Measurements from ENCODE around the gene AP2A2. TPM values are rescaled to one million over a fixed set of nuclear protein-coding genes. Genes with fewer than 3 reads are reported as not detected.

Gene AP2A2
- total RNA-seq, 1 donor from 2014 or later, result 58.7 TPM

DNA sequence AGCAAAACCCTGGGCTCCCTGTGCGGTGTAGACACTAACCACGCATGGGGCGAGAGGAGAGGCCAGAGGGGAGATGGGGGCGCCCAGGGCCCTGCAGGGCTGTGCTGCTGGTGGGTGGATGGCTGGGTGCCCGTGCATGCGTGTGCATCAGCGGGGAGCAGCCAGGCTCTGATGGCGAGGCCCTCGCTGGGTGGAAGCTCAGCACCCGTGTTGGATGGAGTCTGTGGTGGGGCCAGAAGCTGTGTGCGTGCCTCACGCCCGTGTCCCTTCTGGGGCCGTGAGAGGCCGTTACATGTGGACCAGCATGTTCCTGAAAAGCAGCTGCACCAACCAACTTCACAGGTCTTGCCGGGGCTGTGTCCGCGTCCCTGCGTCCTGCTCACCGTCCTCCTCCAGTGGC is 77.5 kb downstream of the AP2A2 start:
- H3K36me3 ChIP-seq, result peaks cover 0 to 53% of the 10 kb centered on the region in 2 donors

DNA sequence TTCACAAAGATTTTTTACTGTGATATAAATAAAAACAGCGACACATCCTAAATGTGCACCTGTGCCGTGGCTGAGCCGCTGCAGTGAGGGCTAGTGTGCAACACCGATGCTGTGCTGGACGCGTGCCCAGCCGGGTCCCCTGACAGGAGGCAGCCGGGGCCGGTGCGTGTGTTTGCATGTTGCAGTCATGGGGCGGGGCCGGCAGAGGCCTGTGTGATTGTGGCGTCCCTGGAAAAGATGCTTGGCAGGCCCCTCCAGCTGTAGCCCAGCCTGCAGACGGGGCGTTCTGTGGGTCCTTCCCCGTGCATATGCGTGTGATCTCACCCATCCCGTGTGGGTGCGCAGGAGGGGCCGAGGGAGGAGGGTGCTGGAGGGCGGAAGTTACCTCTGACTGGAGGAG is 80.3 kb downstream of the AP2A2 start:
- peaks cover 0 to 68% of the 10 kb centered on the region in 2 donors for H3K36me3 ChIP-seq
- no peak overlapping the region for H3K27ac ChIP-seq
- no peaks in the 10 kb centered on the region for H3K9me3 ChIP-seq
- intact Hi-C loops (cut with DNase I), result no loop called here
- no peak overlapping the region for H3K4me3 ChIP-seq
- no peak for DNase-seq (ENCODE audit: extremely low spot score in 2 of 2)
- H3K27me3 ChIP-seq, result no peaks in the 10 kb centered on the region
- TF ChIP-seq POLR2AphosphoS5 (IDR thresholded peaks at IDR 0.05; ENCODE audit: insufficient read depth in 1 of 2, low read depth in 1 of 2), result no peak
- TF ChIP-seq, protein P1, sequence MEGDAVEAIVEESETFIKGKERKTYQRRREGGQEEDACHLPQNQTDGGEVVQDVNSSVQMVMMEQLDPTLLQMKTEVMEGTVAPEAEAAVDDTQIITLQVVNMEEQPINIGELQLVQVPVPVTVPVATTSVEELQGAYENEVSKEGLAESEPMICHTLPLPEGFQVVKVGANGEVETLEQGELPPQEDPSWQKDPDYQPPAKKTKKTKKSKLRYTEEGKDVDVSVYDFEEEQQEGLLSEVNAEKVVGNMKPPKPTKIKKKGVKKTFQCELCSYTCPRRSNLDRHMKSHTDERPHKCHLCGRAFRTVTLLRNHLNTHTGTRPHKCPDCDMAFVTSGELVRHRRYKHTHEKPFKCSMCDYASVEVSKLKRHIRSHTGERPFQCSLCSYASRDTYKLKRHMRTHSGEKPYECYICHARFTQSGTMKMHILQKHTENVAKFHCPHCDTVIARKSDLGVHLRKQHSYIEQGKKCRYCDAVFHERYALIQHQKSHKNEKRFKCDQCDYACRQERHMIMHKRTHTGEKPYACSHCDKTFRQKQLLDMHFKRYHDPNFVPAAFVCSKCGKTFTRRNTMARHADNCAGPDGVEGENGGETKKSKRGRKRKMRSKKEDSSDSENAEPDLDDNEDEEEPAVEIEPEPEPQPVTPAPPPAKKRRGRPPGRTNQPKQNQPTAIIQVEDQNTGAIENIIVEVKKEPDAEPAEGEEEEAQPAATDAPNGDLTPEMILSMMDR (IDR thresholded peaks at IDR 0.05), result no peak
- TF ChIP-seq POLR2A (IDR thresholded peaks at IDR 0.05), result no peak
- no peaks in the 10 kb centered on the region for H3K4me1 ChIP-seq

More for the DNA sequence above, 77.5 kb downstream of the AP2A2 start:
- TF ChIP-seq POLR2A (IDR thresholded peaks at IDR 0.05) (no peak), POLR2AphosphoS5 (IDR thresholded peaks at IDR 0.05; ENCODE audit: insufficient read depth in 1 of 2, low read depth in 1 of 2) (no peak)
- TF ChIP-seq, protein P1 (IDR thresholded peaks at IDR 0.05), result no peak
- Histone ChIP-seq H3K4me1 (no peaks in the 10 kb centered on the region), H3K9me3 (no peaks in the 10 kb centered on the region), H3K27ac (no peak overlapping the region), H3K27me3 (no peaks in the 10 kb centered on the region), H3K4me3 (no peak overlapping the region)
- no peak for DNase-seq (ENCODE audit: extremely low spot score in 2 of 2)
- intact Hi-C loops (cut with DNase I), result no loop called here

DNA sequence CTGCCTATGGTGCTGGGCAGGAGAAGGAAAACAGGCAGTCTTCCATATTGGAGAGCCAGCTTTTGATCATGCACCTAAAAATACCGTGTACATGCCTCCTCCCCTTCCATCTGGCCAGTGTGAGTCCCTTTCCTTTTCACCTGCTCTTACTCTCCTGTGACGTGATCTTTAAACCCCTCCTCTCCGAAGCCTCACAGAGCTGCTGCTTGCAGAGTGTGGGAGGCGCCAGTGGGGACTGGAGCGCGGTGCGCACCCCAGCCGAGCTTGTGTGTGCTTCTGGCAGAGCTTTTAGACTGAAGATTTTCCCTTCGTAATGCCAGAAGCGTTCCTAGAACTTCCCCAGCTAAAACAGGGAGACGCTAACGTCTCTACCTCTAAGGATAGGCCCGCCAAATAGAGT is 81.1 kb downstream of the AP2A2 start:
- no peak overlapping the region for H3K4me3 ChIP-seq
- no peaks in the 10 kb centered on the region for H3K27me3 ChIP-seq
- H3K4me1 ChIP-seq, result no peaks in the 10 kb centered on the region
- DNase-seq (ENCODE audit: extremely low spot score in 2 of 2), result no peak
- peaks cover 0 to 73% of the 10 kb centered on the region in 2 donors for H3K36me3 ChIP-seq
- no peak overlapping the region for H3K27ac ChIP-seq
- no peak for TF ChIP-seq POLR2AphosphoS5 (IDR thresholded peaks at IDR 0.05; ENCODE audit: insufficient read depth in 1 of 2, low read depth in 1 of 2)
- TF ChIP-seq POLR2A (IDR thresholded peaks at IDR 0.05), result no peak
- TF ChIP-seq, protein P1 (IDR thresholded peaks at IDR 0.05), result no peak
- intact Hi-C loops (cut with DNase I), result no loop called here
- no peaks in the 10 kb centered on the region for H3K9me3 ChIP-seq

DNA sequence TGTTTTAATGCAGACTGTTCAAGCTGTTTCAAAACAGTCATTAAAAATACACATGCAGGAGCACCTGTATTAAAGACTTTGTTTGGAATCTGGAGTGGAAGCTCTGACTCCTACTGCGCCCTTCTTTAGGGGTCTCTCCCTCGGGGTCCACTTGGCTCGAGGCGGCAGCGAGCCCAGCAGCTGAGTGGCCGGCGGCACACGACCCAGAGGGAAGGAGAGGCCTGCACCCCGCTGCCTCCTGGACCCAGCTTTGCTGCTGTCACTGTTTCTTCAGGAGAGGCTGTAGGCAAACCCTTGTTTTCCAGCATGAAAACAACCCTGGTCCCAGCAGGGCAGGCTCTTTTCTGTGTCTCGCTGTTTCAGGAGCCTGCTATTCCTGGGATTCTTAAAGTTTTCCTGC is 81.6 kb downstream of the AP2A2 start:
- Histone ChIP-seq H3K9me3 (no peaks in the 10 kb centered on the region), H3K36me3 (peaks cover 0 to 73% of the 10 kb centered on the region in 2 donors), H3K4me1 (no peaks in the 10 kb centered on the region), H3K27me3 (no peaks in the 10 kb centered on the region), H3K4me3 (no peak overlapping the region), H3K27ac (no peak overlapping the region)
- no peak for DNase-seq (ENCODE audit: extremely low spot score in 2 of 2)
- TF ChIP-seq POLR2AphosphoS5 (IDR thresholded peaks at IDR 0.05; ENCODE audit: insufficient read depth in 1 of 2, low read depth in 1 of 2) (no peak), POLR2A (IDR thresholded peaks at IDR 0.05) (no peak)
- TF ChIP-seq, protein P1 (IDR thresholded peaks at IDR 0.05), result no peak
- intact Hi-C loops (cut with DNase I), result no loop called here

DNA sequence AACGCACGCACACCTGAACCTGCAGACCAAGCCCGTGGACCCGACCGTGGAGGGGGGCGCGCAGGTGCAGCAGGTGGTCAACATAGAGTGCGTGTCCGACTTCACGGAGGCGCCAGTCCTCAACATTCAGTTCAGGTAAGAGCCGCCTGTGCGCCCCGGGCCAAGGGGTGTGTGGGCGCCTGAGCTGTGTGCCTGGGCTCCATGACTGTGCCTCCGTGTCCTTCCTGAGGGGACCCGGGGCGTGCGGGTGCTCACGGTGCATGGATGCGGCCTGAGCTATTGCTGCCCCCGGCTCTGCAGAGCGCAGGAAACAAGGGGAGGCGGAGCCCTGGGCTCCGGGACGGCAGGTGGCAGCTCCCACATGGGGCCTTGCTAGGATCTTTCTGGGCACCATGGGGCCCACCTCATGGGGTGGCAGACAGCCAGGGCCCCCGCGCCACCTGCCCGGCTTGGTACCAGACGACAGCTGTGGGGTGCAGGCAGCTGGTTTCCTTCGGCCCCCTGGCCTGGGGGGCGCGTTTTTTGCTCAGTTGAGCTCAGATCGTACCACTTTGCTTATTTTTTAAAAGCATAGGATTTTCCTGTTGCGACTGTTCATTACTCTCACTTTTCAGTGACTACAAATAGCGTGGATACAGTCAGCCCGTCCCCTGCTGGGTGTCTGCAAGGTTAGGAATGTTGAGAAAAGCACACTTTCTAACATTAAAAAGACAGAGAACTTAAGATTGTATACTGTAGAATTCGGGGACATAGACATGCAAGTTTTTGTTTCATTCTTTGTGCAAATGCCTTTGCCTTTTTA is 82.5 kb downstream of the AP2A2 start:
- TF ChIP-seq POLR2AphosphoS5 (IDR thresholded peaks at IDR 0.05; ENCODE audit: insufficient read depth in 1 of 2, low read depth in 1 of 2), result no peak
- DNase-seq (ENCODE audit: extremely low spot score in 2 of 2), result no peak
- no peaks in the 10 kb centered on the region for H3K27me3 ChIP-seq
- intact Hi-C loops (cut with DNase I), result no loop called here
- H3K27ac ChIP-seq, result no peak overlapping the region
- H3K36me3 ChIP-seq, result peaks cover 0 to 66% of the 10 kb centered on the region in 2 donors
- H3K4me3 ChIP-seq, result no peak overlapping the region
- no peaks in the 10 kb centered on the region for H3K9me3 ChIP-seq
- H3K4me1 ChIP-seq, result no peaks in the 10 kb centered on the region

Measured in vagina (tissue), 2 donors.